H1 (cell line): ENCODE results near the gene SZT2. TPM values are rescaled to one million over a fixed set of nuclear protein-coding genes. Genes with fewer than 3 reads are reported as not detected.
"Not testable (repeated sequence)": the region's sequence is repeated elsewhere in the genome, so short reads cannot be mapped to it uniquely, and the experiment has no call there.

Experiments
- CTCF ChIA-PET: fragments of 300-600 bp; sonication (Branson Sonifier 250); formaldehyde crosslinking; loops from one replicate; lab custom pipeline; 2021; ENCODE audit not compliant: partially characterized antibody; lab: Charles Lee
- POLR2A ChIA-PET: fragments of 300-600 bp; sonication (Branson Sonifier 250); formaldehyde crosslinking; loops from one replicate; lab custom pipeline; 2021; ENCODE audit warnings: inconsistent platforms; ENCODE audit not compliant: partially characterized antibody; lab: Charles Lee
- DNase-seq, 2 experiments: peaks; one replicate each; pipeline versions ENCODE4 v3.0.0 to v3.0.0-alpha.2; 2010 to 2022; ENCODE audit warnings: low spot score in 2 of 2, low read depth in 1 of 2, mixed read lengths in 1 of 2
- FAIRE-seq: peaks from 2 replicates; lab custom pipeline; 2011; peaks lifted over from hg19 to GRCh38; lab: Jason Lieb, UNC
- H2AFZ ChIP-seq: 2 replicates; pipeline ENCODE4 v1.8.1; 2012; ENCODE audit warnings: low read length, inconsistent platforms
- H2AK5ac ChIP-seq: 2 replicates; pipeline ENCODE4 v1.6.1; 2013; ENCODE audit warnings: low read depth, low read length
- H2BK120ac ChIP-seq: replicated peaks from 2 replicates; pipeline ENCODE3; 2013; ENCODE audit warnings: low read depth, low read length, inconsistent platforms
- H2BK12ac ChIP-seq: 2 replicates; pipeline ENCODE4 v1.6.1; 2013; ENCODE audit warnings: low read depth, low read length
- H2BK15ac ChIP-seq: 2 replicates; pipeline ENCODE4 v1.6.1; 2013; ENCODE audit warnings: low read length
- H2BK20ac ChIP-seq: 2 replicates; pipeline ENCODE4 v1.6.1; 2013; ENCODE audit warnings: low read length
- H2BK5ac ChIP-seq: 2 replicates; pipeline ENCODE4 v1.6.1; 2013; ENCODE audit warnings: low read depth, low read length
- H3K14ac ChIP-seq: 2 replicates; pipeline ENCODE4 v1.6.1; 2013; ENCODE audit warnings: inconsistent platforms; ENCODE audit not compliant: insufficient read length
- H3K18ac ChIP-seq: 2 replicates; pipeline ENCODE4 v1.6.1; 2013; ENCODE audit warnings: low read length; ENCODE audit errors: extremely low read depth
- H3K23ac ChIP-seq: 2 replicates; pipeline ENCODE4 v1.6.1; 2013; ENCODE audit warnings: inconsistent platforms; ENCODE audit not compliant: insufficient read length
- H3K23me2 ChIP-seq: 2 replicates; pipeline ENCODE4 v1.6.1; 2013; ENCODE audit warnings: low read depth, low read length
- H3K27ac ChIP-seq: 2 replicates; pipeline ENCODE4 v1.6.1; 2011; ENCODE audit warnings: low read depth, low read length, inconsistent platforms
- H3K27me3 ChIP-seq, 4 experiments: replicated peaks in 1 of 4; 1 replicate in 1 of 4; 2 replicates in 3 of 4; pipeline versions ENCODE4 v1.6.1 to v1.8.1; 2011 to 2013; ENCODE audit warnings: low read length in 3 of 4, mild to moderate bottlenecking in 3 of 4, inconsistent platforms in 2 of 4, mixed read lengths in 2 of 4, moderate library complexity in 1 of 4; ENCODE audit not compliant: control insufficient read depth in 3 of 4, insufficient read depth in 3 of 4; ENCODE audit errors: extremely low read depth in 1 of 4
- H3K36me3 ChIP-seq, 4 experiments: 2 replicates each; pipeline versions ENCODE4 v1.6.1 to v1.8.1; 2011 to 2013; ENCODE audit warnings: mild to moderate bottlenecking in 4 of 4, low read length in 3 of 4, moderate library complexity in 2 of 4, control low read depth in 1 of 4, inconsistent platforms in 1 of 4; ENCODE audit not compliant: insufficient read depth in 4 of 4, control insufficient read depth in 2 of 4
- H3K4ac ChIP-seq: replicated peaks from 2 replicates; pipeline ENCODE3; 2013; ENCODE audit warnings: low read length, low read depth, mixed read lengths, inconsistent platforms; ENCODE audit not compliant: insufficient read length
- H3K4me1 ChIP-seq, 4 experiments: replicated peaks in 1 of 4; 1 replicate in 1 of 4; 2 replicates in 3 of 4; pipeline versions ENCODE4 v1.6.1 to v1.8.1; 2011 to 2013; ENCODE audit warnings: low read length in 3 of 4, inconsistent platforms in 2 of 4, mixed read lengths in 1 of 4; ENCODE audit not compliant: insufficient read depth in 4 of 4, control insufficient read depth in 3 of 4
- H3K4me2 ChIP-seq, 2 experiments: 2 replicates each; pipeline versions ENCODE4 v1.6.1 to v1.8.1; 2011 to 2013; ENCODE audit warnings: low read depth in 2 of 2, low read length in 2 of 2, control low read depth in 1 of 2, inconsistent platforms in 1 of 2, mild to moderate bottlenecking in 1 of 2; ENCODE audit not compliant: insufficient read depth in 1 of 2
- H3K4me3 ChIP-seq, 4 experiments: fragments of 200-600, 300-600 bp in 1 of 4; sonication (generic), shearing (Covaris generic), sonication (Bioruptor Twin) in 1 of 4; 2 replicates each; pipeline versions ENCODE4 v1.5.1 to v1.8.1; 2011 to 2016; ENCODE audit warnings: low read length in 4 of 4, low read depth in 3 of 4, control low read depth in 2 of 4, inconsistent platforms in 2 of 4, mild to moderate bottlenecking in 2 of 4, mixed read lengths in 1 of 4, moderate library complexity in 1 of 4; ENCODE audit not compliant: insufficient read depth in 2 of 4; ENCODE audit errors: extremely low read depth in 1 of 4
- H3K56ac ChIP-seq: replicated peaks from 2 replicates; pipeline ENCODE3; 2013; ENCODE audit warnings: low read depth, mild to moderate bottlenecking, mixed read lengths, low read length, inconsistent platforms; ENCODE audit not compliant: insufficient read length
- H3K79me1 ChIP-seq: 2 replicates; pipeline ENCODE4 v1.6.1; 2013; ENCODE audit warnings: low read depth, low read length, control low read depth
- H3K79me2 ChIP-seq, 2 experiments: 2 replicates each; pipeline versions ENCODE4 v1.6.1 to v1.8.1; 2012 to 2013; ENCODE audit warnings: low read length in 2 of 2, mild to moderate bottlenecking in 2 of 2, inconsistent platforms in 1 of 2; ENCODE audit not compliant: insufficient read depth in 2 of 2, control insufficient read depth in 1 of 2
- H3K9ac ChIP-seq, 4 experiments: replicated peaks in 1 of 4; 1 replicate in 1 of 4; 2 replicates in 3 of 4; pipeline versions ENCODE4 v1.6.1 to v1.8.1; 2011 to 2013; ENCODE audit warnings: low read depth in 3 of 4, low read length in 3 of 4, control low read depth in 2 of 4, mild to moderate bottlenecking in 2 of 4, moderate library complexity in 2 of 4, inconsistent platforms in 1 of 4; ENCODE audit errors: extremely low read depth in 1 of 4
- H3K9me3 ChIP-seq, 2 experiments: 2 replicates each; pipeline versions ENCODE4 v1.6.1 to v1.8.1; 2012 to 2013; ENCODE audit warnings: mild to moderate bottlenecking in 2 of 2, moderate library complexity in 2 of 2, control low read depth in 1 of 2, inconsistent platforms in 1 of 2, low read depth in 1 of 2, low read length in 1 of 2, mixed read lengths in 1 of 2; ENCODE audit not compliant: insufficient read depth in 2 of 2
- H4K20me1 ChIP-seq, 2 experiments: replicated peaks in 1 of 2; 2 replicates each; pipeline versions ENCODE3 to v1.8.1; 2011 to 2013; ENCODE audit warnings: inconsistent platforms in 2 of 2, low read length in 2 of 2, mild to moderate bottlenecking in 1 of 2; ENCODE audit not compliant: insufficient read depth in 2 of 2, control insufficient read depth in 1 of 2
- H4K5ac ChIP-seq: 2 replicates; pipeline ENCODE4 v1.6.1; 2013; ENCODE audit warnings: low read length, low read depth, mixed read lengths, inconsistent platforms; ENCODE audit not compliant: insufficient read length
- H4K8ac ChIP-seq: 2 replicates; pipeline ENCODE4 v1.8.0; 2013; ENCODE audit warnings: mild to moderate bottlenecking, moderate library complexity, low read length, inconsistent platforms; ENCODE audit not compliant: insufficient read depth; ENCODE audit errors: extremely low read depth
- H4K91ac ChIP-seq: replicated peaks from 2 replicates; pipeline ENCODE3; 2013; ENCODE audit warnings: low read length, mixed read lengths, inconsistent platforms; ENCODE audit not compliant: insufficient read length
- SUZ12 ChIP-seq: fragments of 200-600 bp; sonication (generic); IDR thresholded peaks from 2 replicates; pipeline ENCODE4 v1.6.1; 2012; ENCODE audit warnings: mild to moderate bottlenecking, inconsistent platforms, low read length, moderate library complexity, mixed read lengths
- whole genome bisulfite sequencing, 2 experiments: shearing (Covaris generic) in 1 of 2; methylation state at CpG; one replicate each; pipeline versions ENCODE4 v1.1.6 to v1.1.7; 2013 to 2015; ENCODE audit warnings: low lambda C conversion rate in 2 of 2, mixed read lengths in 2 of 2, inconsistent platforms in 1 of 2, low coverage in 1 of 2, missing lambda C conversion rate in 1 of 2; ENCODE audit not compliant: insufficient replicate concordance in 2 of 2, insufficient coverage in 1 of 2, insufficient read length in 1 of 2; ENCODE audit errors: extremely low coverage in 1 of 2, missing lambda C conversion rate in 1 of 2; 5-methylcytosine and 5-hydroxymethylcytosine counted together
- polyA plus RNA-seq, 7 experiments: library from polyadenylated mRNA; depleted of rRNA in 3 of 7; stranded (reverse) in 5 of 7; unstranded in 2 of 7; fragments of >200 nt in 5 of 7; fragments of 200-250 nt in 2 of 7; gene quantifications; 1 replicate in 5 of 7; 2 replicates in 1 of 7; 4 replicates in 1 of 7; pipeline versions ENCODE4 v1.2.1 to v1.2.3, GENCODE V29; 2011 to 2013; ENCODE audit warnings: missing spikeins in 2 of 7, mixed read lengths in 2 of 7
- total RNA-seq: library from RNA; stranded (reverse); fragmentation: NEBNext Ultra II Directional; extraction: Animal tissue kit (Norgen Biotek cat#: 25700); gene quantifications from 2 replicates; pipeline ENCODE4 v1.2.1, GENCODE V29; 2021

SZT2 gene
- total and polyA plus RNA-seq, 2 of the 8 experiments (the other 6 are each of a cell fraction or from before 2014, with no cell fraction given), result 4.7 to 12.9 TPM

- no peak for TF ChIP-seq SUZ12
These were observed 20.9 kb downstream of the SZT2 start (continued) for GRCh38 chr1:43410571-43410970.

- H2AK5ac ChIP-seq, H2BK15ac ChIP-seq, FAIRE-seq, H3K9me3 ChIP-seq, DNase-seq, H3K4me3 ChIP-seq, H3K56ac ChIP-seq, H4K20me1 ChIP-seq, H3K36me3 ChIP-seq, H3K14ac ChIP-seq, H2AFZ ChIP-seq, H3K9ac ChIP-seq, H3K18ac ChIP-seq, H3K27me3 ChIP-seq, H3K23me2 ChIP-seq, H2BK120ac ChIP-seq, H3K27ac ChIP-seq, H3K4me2 ChIP-seq, H2BK20ac ChIP-seq, H3K4ac ChIP-seq, H3K79me1 ChIP-seq, H4K91ac ChIP-seq, H3K79me2 ChIP-seq, H2BK5ac ChIP-seq, H2BK12ac ChIP-seq, H3K23ac ChIP-seq, H4K5ac ChIP-seq, H3K4me1 ChIP-seq, H4K8ac ChIP-seq: not testable (repeated sequence)
- ChIA-PET POLR2A (interaction anchor here (1.3 kb wide), 1 partner anchor 24 kb away, joined by 3 read pairs; the partner anchor contains the start of genes MED8 and SZT2), CTCF (interaction anchor here (1.0 to 6.8 kb wide), 17 partner anchors 14 to 339 kb away, joined by 3 to 131 read pairs (median 5); no protein-coding TSS in a partner anchor)
- 96% methylated on average over 1 of the region's 1 CpG; no CpG with 5 or more reads in 1 of the 2 experiments for WGBS, 2 experiments
These were observed 23.7 kb downstream of the SZT2 start for GRCh38 chr1:43413426-43413825.
